Measurements from ENCODE around the gene NUP62CL. TPM values are rescaled to one million over a fixed set of nuclear protein-coding genes. Genes with fewer than 3 reads are reported as not detected.

The NUP62CL gene
- total and polyA plus RNA-seq, 10 of the 15 experiments (the other 5 are each of a cell fraction or from before 2014, with no cell fraction given) = 2.5 to 6.0 (median 4.2) TPM

DNA sequence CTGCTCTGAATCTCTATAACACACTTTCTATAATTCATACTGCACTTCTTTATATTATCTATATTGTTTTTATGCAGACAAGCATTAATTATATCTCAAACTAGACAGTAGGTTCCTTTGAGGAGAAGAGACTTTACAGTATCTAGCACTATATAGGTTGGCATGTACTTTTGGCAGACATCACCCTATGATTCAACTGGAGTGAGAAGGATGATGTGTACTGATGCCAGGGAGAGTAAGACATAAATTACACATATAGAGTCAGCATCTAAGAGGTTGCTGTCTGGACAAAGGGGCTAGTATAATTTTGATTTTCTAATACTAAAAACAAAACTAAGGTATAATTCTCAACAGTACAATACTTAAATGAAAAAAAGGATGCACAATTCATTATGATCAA is 82.5 kb downstream of the NUP62CL start (continued):
- TF ChIP-seq SPI1 (IDR thresholded peaks at IDR 0.05; ENCODE audit: borderline replicate concordance, insufficient read depth, low read depth, low read length) = no peak

DNA sequence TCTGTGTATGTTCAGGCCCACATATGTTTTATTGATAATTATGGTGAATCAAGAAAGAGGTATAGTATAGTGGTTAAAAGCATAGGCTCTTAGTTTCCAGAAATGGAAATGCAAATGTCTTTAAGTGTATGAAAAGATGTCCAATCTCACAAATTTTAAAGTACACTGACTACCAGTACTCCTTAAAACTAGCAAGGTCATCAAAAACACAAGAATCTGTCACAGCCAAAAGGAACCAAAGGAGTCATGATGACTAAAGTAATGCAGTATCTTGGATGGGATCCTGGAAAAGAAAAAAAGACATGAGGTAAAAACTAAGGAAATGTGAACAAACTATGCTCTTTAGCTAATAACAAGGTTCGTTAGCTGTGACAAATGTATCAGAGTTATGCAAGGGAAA is 87.0 kb downstream of the NUP62CL start:
- Histone ChIP-seq H2AFZ (ENCODE audit: control insufficient read depth, low read depth, low read length) (peak overlapping the region; percentile 91), H3K4me1 (ENCODE audit: control insufficient read depth, insufficient read depth, low read length) (no peaks in the 10 kb centered on the region), H3K4me3 (peak overlapping the region; percentile 55), H3K9ac (ENCODE audit: control insufficient read depth, insufficient read depth, low read length) (no peak overlapping the region), H3K79me2 (ENCODE audit: control insufficient read depth, insufficient read depth, low read length) (peaks cover 10% of the 10 kb centered on the region), H3K36me3 (ENCODE audit: control insufficient read depth in 2 of 2, insufficient read depth in 2 of 2, low read length in 1 of 2) (no peaks in the 10 kb centered on the region), H3K27ac (ENCODE audit: control insufficient read depth, insufficient read depth) (no peak overlapping the region), H4K20me1 (ENCODE audit: control insufficient read depth, insufficient read depth) (no peaks in the 10 kb centered on the region), H3K4me2 (ENCODE audit: control insufficient read depth, insufficient read depth) (peak overlapping the region; percentile 82), H3K9me3 (replicated peaks; ENCODE audit: control insufficient read depth, insufficient read depth, low read length) (no peaks in the 10 kb centered on the region), H3K27me3 (replicated peaks in 1 of 2; ENCODE audit: control insufficient read depth in 2 of 2, insufficient read depth in 2 of 2, low read length in 1 of 2) (no peaks in the 10 kb centered on the region)
- no peak for DNase-seq (ENCODE audit: low read depth, low spot score)
- no peak for FAIRE-seq
- intact Hi-C loops (cut with micrococcal nuclease; ENCODE audit: unreplicated experiment) (loop anchor here (5.0 kb wide), 2 partner anchors 88 to 558 kb away; partner anchors contain the start of genes DNAAF6 and NUP62CL), in situ Hi-C loops (cut with MboI) (no loop called here)
- RAD21 ChIA-PET (ENCODE audit: unreplicated experiment) = no interaction called here
- CTCF ChIA-PET = no interaction called here
- no peak for ATAC-seq
- POLR2A ChIA-PET = no interaction called here
- TF ChIP-seq, protein P1, sequence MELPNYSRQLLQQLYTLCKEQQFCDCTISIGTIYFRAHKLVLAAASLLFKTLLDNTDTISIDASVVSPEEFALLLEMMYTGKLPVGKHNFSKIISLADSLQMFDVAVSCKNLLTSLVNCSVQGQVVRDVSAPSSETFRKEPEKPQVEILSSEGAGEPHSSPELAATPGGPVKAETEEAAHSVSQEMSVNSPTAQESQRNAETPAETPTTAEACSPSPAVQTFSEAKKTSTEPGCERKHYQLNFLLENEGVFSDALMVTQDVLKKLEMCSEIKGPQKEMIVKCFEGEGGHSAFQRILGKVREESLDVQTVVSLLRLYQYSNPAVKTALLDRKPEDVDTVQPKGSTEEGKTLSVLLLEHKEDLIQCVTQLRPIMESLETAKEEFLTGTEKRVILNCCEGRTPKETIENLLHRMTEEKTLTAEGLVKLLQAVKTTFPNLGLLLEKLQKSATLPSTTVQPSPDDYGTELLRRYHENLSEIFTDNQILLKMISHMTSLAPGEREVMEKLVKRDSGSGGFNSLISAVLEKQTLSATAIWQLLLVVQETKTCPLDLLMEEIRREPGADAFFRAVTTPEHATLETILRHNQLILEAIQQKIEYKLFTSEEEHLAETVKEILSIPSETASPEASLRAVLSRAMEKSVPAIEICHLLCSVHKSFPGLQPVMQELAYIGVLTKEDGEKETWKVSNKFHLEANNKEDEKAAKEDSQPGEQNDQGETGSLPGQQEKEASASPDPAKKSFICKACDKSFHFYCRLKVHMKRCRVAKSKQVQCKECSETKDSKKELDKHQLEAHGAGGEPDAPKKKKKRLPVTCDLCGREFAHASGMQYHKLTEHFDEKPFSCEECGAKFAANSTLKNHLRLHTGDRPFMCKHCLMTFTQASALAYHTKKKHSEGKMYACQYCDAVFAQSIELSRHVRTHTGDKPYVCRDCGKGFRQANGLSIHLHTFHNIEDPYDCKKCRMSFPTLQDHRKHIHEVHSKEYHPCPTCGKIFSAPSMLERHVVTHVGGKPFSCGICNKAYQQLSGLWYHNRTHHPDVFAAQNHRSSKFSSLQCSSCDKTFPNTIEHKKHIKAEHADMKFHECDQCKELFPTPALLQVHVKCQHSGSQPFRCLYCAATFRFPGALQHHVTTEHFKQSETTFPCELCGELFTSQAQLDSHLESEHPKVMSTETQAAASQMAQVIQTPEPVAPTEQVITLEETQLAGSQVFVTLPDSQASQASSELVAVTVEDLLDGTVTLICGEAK (IDR thresholded peaks at IDR 0.05; ENCODE audit: borderline replicate concordance) = no peak
- TF ChIP-seq GATAD2B (conservative IDR thresholded peaks at IDR 0.05; ENCODE audit: low read depth) = no peak
- no peak for TF ChIP-seq EP300 (IDR thresholded peaks at IDR 0.05; ENCODE audit: borderline replicate concordance in 1 of 2, control insufficient read depth in 1 of 2, low read depth in 2 of 2, low read length in 2 of 2)
- TF ChIP-seq, protein P2, sequence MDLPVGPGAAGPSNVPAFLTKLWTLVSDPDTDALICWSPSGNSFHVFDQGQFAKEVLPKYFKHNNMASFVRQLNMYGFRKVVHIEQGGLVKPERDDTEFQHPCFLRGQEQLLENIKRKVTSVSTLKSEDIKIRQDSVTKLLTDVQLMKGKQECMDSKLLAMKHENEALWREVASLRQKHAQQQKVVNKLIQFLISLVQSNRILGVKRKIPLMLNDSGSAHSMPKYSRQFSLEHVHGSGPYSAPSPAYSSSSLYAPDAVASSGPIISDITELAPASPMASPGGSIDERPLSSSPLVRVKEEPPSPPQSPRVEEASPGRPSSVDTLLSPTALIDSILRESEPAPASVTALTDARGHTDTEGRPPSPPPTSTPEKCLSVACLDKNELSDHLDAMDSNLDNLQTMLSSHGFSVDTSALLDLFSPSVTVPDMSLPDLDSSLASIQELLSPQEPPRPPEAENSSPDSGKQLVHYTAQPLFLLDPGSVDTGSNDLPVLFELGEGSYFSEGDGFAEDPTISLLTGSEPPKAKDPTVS (IDR thresholded peaks at IDR 0.05; ENCODE audit: low read depth, low read length) = no peak
- TF ChIP-seq KDM1A (IDR thresholded peaks at IDR 0.05; ENCODE audit: borderline replicate concordance) = no peak
- no peak for TF ChIP-seq POLR2A (IDR thresholded peaks at IDR 0.05; ENCODE audit: low read depth, low read length)
- TF ChIP-seq, protein P3, sequence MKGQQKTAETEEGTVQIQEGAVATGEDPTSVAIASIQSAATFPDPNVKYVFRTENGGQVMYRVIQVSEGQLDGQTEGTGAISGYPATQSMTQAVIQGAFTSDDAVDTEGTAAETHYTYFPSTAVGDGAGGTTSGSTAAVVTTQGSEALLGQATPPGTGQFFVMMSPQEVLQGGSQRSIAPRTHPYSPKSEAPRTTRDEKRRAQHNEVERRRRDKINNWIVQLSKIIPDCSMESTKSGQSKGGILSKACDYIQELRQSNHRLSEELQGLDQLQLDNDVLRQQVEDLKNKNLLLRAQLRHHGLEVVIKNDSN (IDR thresholded peaks at IDR 0.05; ENCODE audit: borderline replicate concordance, extremely low read length, insufficient read depth, low read depth, low read length) = no peak
- no peak for TF ChIP-seq EED (IDR thresholded peaks at IDR 0.05; ENCODE audit: low read depth)
- no peak for TF ChIP-seq CHD1 (IDR thresholded peaks at IDR 0.05; ENCODE audit: low read depth, low read length)
- no peak for TF ChIP-seq NR2F1 (conservative IDR thresholded peaks at IDR 0.05)
- SMC1A ChIA-PET (ENCODE audit: uncharacterized antibody, unreplicated experiment) = interaction anchor here (0.7 kb wide), 1 partner anchor 263 kb away, joined by 3 read pairs; no protein-coding TSS in a partner anchor
- BruUV-seq (replicated peaks) = no TSS peak
- WGBS (ENCODE audit: insufficient coverage, insufficient replicate concordance, low lambda C conversion rate, missing lambda C conversion rate) = 63% methylated on average over 1 of the region's 1 CpG
